Mammary epithelial cell (primary cell): ENCODE data around the gene DEDD2.

Source experiments
- EZH2 ChIP-seq: IDR thresholded peaks from 2 replicates; pipeline ENCODE4 v1.6.1; 2012; ENCODE audit warnings: low read length, inconsistent platforms, borderline replicate concordance
- TF ChIP-seq, protein P1 (sequence below), 2 donors: IDR thresholded peaks in 1 of 2; conservative IDR thresholded peaks in 1 of 2; 2 replicates each; pipeline ENCODE4 v1.5.1; 2011 to 2012; ENCODE audit warnings: inconsistent platforms in 2 of 2, low read length in 2 of 2, mild to moderate bottlenecking in 2 of 2, control low read depth in 1 of 2, low read depth in 1 of 2; ENCODE audit not compliant: insufficient read depth in 1 of 2; ENCODE audit errors: extremely low read depth in 1 of 2

DNA sequence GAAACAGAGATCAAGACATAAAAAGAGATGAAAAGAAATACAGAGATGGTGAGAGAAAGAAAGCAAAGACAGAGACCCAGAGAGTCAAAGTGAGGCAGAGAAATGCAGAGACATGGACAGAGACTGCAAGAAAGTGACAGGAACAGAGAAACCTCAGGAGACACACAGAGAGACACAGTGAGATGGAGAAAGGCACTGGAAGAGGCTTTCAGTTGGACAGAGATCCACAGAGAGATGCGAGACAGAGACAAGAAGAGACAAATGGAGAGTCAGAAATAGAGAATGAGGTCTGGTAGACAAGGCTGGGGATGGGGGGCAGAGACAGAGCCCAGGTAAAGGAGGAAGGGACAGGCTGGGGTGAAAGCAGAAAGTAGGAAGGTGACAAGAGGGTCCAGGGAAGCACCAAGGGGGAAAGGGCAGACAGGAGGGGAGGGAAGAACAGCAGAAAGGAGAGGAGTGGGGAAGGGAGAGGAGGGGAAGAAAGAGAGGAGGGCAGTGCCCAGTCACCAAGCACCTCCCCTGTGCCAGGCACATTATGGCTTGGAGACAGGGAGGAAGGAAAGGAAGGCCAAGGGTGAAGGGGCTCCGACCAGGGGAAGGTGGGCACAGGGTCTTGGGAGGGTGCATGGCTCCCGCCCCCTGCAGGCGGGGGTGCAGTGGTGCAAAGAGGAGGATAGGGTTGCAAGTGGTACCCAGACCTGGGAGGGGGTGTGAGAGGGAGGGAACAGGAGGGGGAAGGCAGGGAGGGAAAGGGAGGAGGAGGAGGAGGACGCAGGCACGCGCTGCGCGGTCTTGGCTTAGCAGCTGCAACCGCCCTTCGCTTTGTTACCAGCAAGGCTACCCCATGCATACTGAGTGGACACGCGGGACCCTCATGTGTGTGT is 38.4 kb downstream of the DEDD2 start:
- TF ChIP-seq, protein P1, sequence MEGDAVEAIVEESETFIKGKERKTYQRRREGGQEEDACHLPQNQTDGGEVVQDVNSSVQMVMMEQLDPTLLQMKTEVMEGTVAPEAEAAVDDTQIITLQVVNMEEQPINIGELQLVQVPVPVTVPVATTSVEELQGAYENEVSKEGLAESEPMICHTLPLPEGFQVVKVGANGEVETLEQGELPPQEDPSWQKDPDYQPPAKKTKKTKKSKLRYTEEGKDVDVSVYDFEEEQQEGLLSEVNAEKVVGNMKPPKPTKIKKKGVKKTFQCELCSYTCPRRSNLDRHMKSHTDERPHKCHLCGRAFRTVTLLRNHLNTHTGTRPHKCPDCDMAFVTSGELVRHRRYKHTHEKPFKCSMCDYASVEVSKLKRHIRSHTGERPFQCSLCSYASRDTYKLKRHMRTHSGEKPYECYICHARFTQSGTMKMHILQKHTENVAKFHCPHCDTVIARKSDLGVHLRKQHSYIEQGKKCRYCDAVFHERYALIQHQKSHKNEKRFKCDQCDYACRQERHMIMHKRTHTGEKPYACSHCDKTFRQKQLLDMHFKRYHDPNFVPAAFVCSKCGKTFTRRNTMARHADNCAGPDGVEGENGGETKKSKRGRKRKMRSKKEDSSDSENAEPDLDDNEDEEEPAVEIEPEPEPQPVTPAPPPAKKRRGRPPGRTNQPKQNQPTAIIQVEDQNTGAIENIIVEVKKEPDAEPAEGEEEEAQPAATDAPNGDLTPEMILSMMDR (conservative IDR thresholded peaks at IDR 0.05 in 1 of 2, IDR thresholded peaks at IDR 0.05 in 1 of 2; ENCODE audit: extremely low read depth in 1 of 2, insufficient read depth in 1 of 2, low read depth in 1 of 2, low read length in 2 of 2), result peak; percentile 18 to 44
- peak; percentile 52 for TF ChIP-seq EZH2
